LNCaP clone FGC (cell line): Measurements from ENCODE around the gene G6PD.
"Not testable (repeated sequence)": the region's sequence is repeated elsewhere in the genome, so short reads cannot be mapped to it uniquely, and the experiment has no call there.

ENCODE experiments used
- DNase-seq: peaks from one replicate; pipeline ENCODE4 v3.0.0-alpha.2; 2011; ENCODE audit warnings: low read depth
- H3K4me3 ChIP-seq: 2 replicates; pipeline ENCODE4 v1.5.1; 2011; ENCODE audit warnings: mild to moderate bottlenecking, low read depth, low read length, control low read depth
- CTCF ChIP-seq: IDR thresholded peaks from 2 replicates; pipeline ENCODE4 v1.5.1; 2012; ENCODE audit warnings: mild to moderate bottlenecking; ENCODE audit not compliant: control insufficient read depth, insufficient read depth; ENCODE audit errors: extremely low read depth

The G6PD gene

GRCh38 chrX:154506483-154507332 is 39.9 kb downstream of the G6PD start:
- no peak for TF ChIP-seq CTCF
- no peak for DNase-seq
- no peak overlapping the region for H3K4me3 ChIP-seq

GRCh38 chrX:154505734-154506133 is 40.9 kb downstream of the G6PD start:
- no peak overlapping the region for H3K4me3 ChIP-seq
- DNase-seq: no peak
- no peak for TF ChIP-seq CTCF

- no peak overlapping the region for H3K4me3 ChIP-seq
- DNase-seq: no peak
- TF ChIP-seq CTCF: no peak
Observed at GRCh38 chrX:154502989-154503388, 43.7 kb downstream of the G6PD start.

GRCh38 chrX:154502098-154502497 is 44.5 kb downstream of the G6PD start:
- no peak for TF ChIP-seq CTCF
- no peak for DNase-seq
- no peak overlapping the region for H3K4me3 ChIP-seq

GRCh38 chrX:154501423-154501822 is 45.2 kb downstream of the G6PD start:
- H3K4me3 ChIP-seq, DNase-seq: not testable (repeated sequence)

DNA sequence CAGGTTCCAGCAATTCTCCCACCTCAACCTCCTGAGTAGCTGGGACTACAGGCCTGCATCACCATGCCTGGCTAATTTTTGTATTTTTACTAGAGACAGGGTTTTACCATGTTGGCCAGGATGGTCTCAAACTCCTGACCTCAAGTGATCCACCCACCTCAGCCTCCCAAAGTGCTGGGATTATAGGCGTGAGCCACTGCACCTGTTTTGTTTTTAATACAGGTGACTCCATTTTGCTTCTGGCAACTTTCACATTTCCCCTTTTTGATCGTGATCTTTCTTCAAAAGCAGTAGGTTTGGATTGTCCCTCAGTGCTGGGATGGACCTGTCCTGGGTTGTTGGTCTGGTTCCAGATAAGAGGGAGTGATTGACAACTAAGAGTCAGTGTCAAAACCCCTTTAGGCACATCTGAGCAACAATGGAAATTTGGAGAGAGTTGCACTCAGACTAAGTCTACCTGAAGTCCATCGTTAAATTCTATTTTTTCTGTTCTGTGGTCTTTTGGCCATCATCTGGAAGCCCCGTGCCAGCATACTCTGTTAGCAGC is 50.0 kb downstream of the G6PD start:
- not testable (repeated sequence) for DNase-seq, H3K4me3 ChIP-seq

GRCh38 chrX:154495472-154495922 is 51.1 kb downstream of the G6PD start:
- TF ChIP-seq CTCF: no peak
- DNase-seq: no peak
- H3K4me3 ChIP-seq: no peak overlapping the region

DNA sequence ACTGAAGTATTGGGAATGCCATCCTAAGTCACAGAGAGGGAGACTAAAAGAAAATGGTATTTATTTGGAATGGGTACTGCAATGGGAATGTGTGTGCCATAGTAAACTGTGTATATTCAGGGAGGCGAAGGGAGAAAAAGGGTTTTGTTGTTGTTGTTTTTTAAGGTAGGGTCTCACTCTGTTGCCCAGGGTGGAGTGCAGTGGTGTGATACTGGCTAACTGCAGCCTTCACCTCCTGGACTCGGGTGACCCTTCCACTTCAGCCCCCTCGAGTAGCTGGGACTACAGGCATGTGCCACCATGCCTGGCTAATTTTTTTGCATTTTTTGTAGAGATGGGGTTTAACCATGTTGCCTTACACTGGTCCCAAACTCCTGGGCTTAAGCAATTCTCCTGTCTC is 51.9 kb downstream of the G6PD start:
- H3K4me3 ChIP-seq: no peak overlapping the region
- DNase-seq: no peak
- no peak for TF ChIP-seq CTCF
